Suprapubic skin (tissue), 4 donors: ENCODE measurements around the gene ZMYM4. TPM values are rescaled to one million over a fixed set of nuclear protein-coding genes. Genes with fewer than 3 reads are reported as not detected.
"Not testable (repeated sequence)": the region's sequence is repeated elsewhere in the genome, so short reads cannot be mapped to it uniquely, and the experiment has no call there.

Experiments used
- DNase-seq, 2 donors: peaks; one replicate each; pipeline ENCODE4 v3.0.0-alpha.2; 2019; ENCODE audit warnings: low spot score in 2 of 2
- H3K27ac ChIP-seq: fragments of 200-600 bp; sonication (generic); one replicate; pipeline ENCODE4 v1.5.1; 2019
- H3K27me3 ChIP-seq: fragments of 200-600 bp; sonication (generic); one replicate; pipeline ENCODE4 v1.5.1; 2019
- H3K36me3 ChIP-seq: fragments of 200-600 bp; sonication (generic); one replicate; pipeline ENCODE4 v1.5.1; 2019
- H3K4me1 ChIP-seq: fragments of 200-600 bp; sonication (generic); one replicate; pipeline ENCODE4 v1.5.1; 2019
- H3K4me3 ChIP-seq: fragments of 200-600 bp; sonication (generic); one replicate; pipeline ENCODE4 v1.5.1; 2019; ENCODE audit warnings: mild to moderate bottlenecking
- H3K9me3 ChIP-seq: fragments of 200-600 bp; sonication (generic); one replicate; pipeline ENCODE4 v1.5.1; 2019
- CTCF ChIP-seq, 2 donors: fragments of 200-600 bp in 1 of 2; fragments of 450-650 bp in 1 of 2; sonication (generic) in 1 of 2; IDR thresholded peaks; one replicate each; pipeline ENCODE4 v1.5.1; 2016 to 2019; ENCODE audit warnings: antibody characterized with exemption in 2 of 2, mild to moderate bottlenecking in 1 of 2, moderate library complexity in 1 of 2
- EP300 ChIP-seq: sonication (generic); formaldehyde crosslinking; IDR thresholded peaks from one replicate; pipeline ENCODE4 v1.6.1; 2017; ENCODE audit warnings: antibody characterized with exemption
- POLR2A ChIP-seq, 2 donors: fragments of 450-650 bp; IDR thresholded peaks; one replicate each; pipeline ENCODE4 v1.6.1; 2017; ENCODE audit warnings: antibody characterized with exemption in 2 of 2, mild to moderate bottlenecking in 2 of 2, moderate library complexity in 2 of 2
- POLR2AphosphoS5 ChIP-seq, 3 donors: sonication (generic); formaldehyde crosslinking; IDR thresholded peaks; one replicate each; pipeline ENCODE4 v1.6.1; 2017; ENCODE audit warnings: antibody characterized with exemption in 3 of 3
- WGBS: methylation state at CpG from one replicate; pipeline ENCODE4 v1.1.5; 2018; 5-methylcytosine and 5-hydroxymethylcytosine counted together
- total RNA-seq, 4 donors: library from RNA; depleted of rRNA; stranded (reverse); fragments of >200 nt; gene quantifications; one replicate each; pipeline ENCODE4 v1.1.0, GENCODE V29; 2016

ZMYM4 gene
- total RNA-seq, 4 donors from 2014 or later: 16.9 to 43.0 (median 19.6) TPM

DNA sequence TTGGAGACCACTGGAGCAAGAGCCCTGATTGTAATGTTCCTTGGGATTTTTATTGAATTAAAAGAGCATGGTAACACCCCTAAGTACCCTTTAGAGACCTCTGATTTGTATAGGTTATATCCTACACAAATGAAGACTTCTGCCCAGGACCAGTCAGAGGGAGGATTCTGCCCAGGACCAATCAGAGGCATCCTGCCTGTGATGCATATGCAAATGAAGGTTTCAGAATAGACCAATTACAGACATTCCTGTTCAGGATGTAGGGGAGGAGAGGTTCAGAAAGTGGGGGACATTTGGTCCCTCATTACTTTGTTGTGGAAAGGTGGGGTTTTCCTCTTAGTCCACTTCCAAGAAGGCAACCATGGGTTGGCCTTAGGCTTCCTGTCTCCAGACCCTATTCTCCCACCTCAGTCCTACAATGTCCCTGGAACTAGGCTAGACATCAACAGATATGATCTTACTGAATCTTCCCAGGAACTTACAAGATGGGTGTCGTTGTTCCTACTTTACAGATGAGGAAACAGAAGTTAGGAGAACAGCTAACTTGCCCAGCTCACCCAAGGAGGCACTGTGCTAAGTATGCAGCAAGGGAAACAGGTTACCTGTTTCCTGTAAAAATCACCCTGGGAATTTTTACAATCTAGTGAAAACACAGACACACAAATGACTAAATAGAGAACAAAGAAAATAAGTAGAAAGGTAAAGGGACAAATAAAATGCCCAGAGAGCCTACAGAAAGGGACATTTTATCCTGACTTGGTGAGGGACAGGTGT, 38.7 kb upstream of the ZMYM4 start:
- no peaks in the 10 kb centered on the region for H3K4me1 ChIP-seq
- TF ChIP-seq POLR2AphosphoS5 (IDR thresholded peaks at IDR 0.05): no peak
- no peak for TF ChIP-seq EP300
- no peak for TF ChIP-seq CTCF (IDR thresholded peaks at IDR 0.05)
- no peak for TF ChIP-seq POLR2A (IDR thresholded peaks at IDR 0.05)
- DNase-seq: no peak
- no peak overlapping the region for H3K4me3 ChIP-seq
- 69% methylated on average over 1 of the region's 1 CpG for WGBS
- no peaks in the 10 kb centered on the region for H3K36me3 ChIP-seq
- no peak overlapping the region for H3K27ac ChIP-seq
- H3K9me3 ChIP-seq: no peaks in the 10 kb centered on the region
- H3K27me3 ChIP-seq: no peaks in the 10 kb centered on the region

- H3K4me3 ChIP-seq: no peak overlapping the region
- 56% methylated on average over 1 of the region's 1 CpG for WGBS
- H3K27ac ChIP-seq: no peak overlapping the region
- H3K9me3 ChIP-seq: no peaks in the 10 kb centered on the region
- DNase-seq: no peak
- no peak for TF ChIP-seq POLR2A (IDR thresholded peaks at IDR 0.05)
- no peak for TF ChIP-seq POLR2AphosphoS5 (IDR thresholded peaks at IDR 0.05)
- TF ChIP-seq CTCF (IDR thresholded peaks at IDR 0.05): no peak
- TF ChIP-seq EP300: no peak
- H3K4me1 ChIP-seq: no peaks in the 10 kb centered on the region
- H3K27me3 ChIP-seq: no peaks in the 10 kb centered on the region
- H3K36me3 ChIP-seq: no peaks in the 10 kb centered on the region
Observed at GRCh38 chr1:35231287-35231686, 37.2 kb upstream of the ZMYM4 start.

DNA sequence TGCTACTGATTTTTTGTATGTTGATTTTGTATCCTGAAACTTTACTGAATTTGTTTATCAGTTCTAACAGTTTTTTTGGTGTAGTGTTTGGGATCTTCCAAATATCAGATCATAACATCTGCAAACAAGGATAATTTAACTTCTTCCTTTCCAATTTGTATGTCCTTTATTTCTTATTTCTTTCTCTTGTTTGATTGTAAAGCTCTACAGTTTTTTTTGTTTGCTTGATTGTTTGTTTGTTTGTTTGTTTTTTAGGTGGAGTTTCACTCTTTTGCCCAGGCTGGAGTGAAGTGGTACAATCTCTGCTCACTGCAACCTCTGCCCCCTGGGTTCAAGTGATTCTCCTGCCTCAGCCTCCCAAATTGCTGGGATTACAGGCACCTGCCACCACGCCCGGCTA, 31.7 kb upstream of the ZMYM4 start:
- H3K4me3 ChIP-seq, H3K36me3 ChIP-seq, H3K9me3 ChIP-seq, DNase-seq, H3K4me1 ChIP-seq, H3K27me3 ChIP-seq, H3K27ac ChIP-seq: not testable (repeated sequence)
- 95% methylated on average over 2 of the region's 2 CpGs for WGBS

DNA sequence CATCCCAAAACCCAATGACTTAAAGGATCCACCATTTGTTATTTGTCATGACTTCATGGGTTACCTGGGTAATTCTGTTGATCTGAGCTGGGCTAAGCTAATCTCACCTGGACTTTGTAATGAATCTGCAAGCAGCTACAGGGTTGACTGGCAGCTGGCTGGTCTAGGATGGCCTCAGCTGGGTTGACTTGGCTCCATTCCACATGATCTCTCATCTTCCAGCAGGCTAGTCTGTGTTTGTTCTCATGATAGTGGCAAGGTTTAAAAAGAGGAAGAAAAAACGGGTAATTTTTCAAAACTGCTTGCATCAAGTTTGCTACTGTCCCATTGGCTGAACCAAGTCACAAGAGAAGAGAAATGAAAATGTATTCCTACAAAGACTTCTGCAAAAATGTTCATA, 24.8 kb upstream of the ZMYM4 start:
- no peak for TF ChIP-seq POLR2AphosphoS5 (IDR thresholded peaks at IDR 0.05)
- TF ChIP-seq POLR2A (IDR thresholded peaks at IDR 0.05): no peak
- no peak for TF ChIP-seq CTCF (IDR thresholded peaks at IDR 0.05)
- no peak for TF ChIP-seq EP300
- no peak for DNase-seq
- 41% methylated on average over 1 of the region's 1 CpG for WGBS
- Histone ChIP-seq H3K27me3 (no peaks in the 10 kb centered on the region), H3K4me3 (no peak overlapping the region), H3K36me3 (no peaks in the 10 kb centered on the region), H3K4me1 (no peaks in the 10 kb centered on the region), H3K27ac (no peak overlapping the region), H3K9me3 (no peaks in the 10 kb centered on the region)

- Histone ChIP-seq H3K4me3 (no peak overlapping the region), H3K36me3 (no peaks in the 10 kb centered on the region), H3K9me3 (no peaks in the 10 kb centered on the region), H3K27me3 (peaks cover 3% of the 10 kb centered on the region), H3K4me1 (no peaks in the 10 kb centered on the region), H3K27ac (no peak overlapping the region)
- no peak for DNase-seq
- TF ChIP-seq CTCF (IDR thresholded peaks at IDR 0.05) (no peak), EP300 (no peak), POLR2A (IDR thresholded peaks at IDR 0.05) (no peak), POLR2AphosphoS5 (IDR thresholded peaks at IDR 0.05) (no peak)
- whole genome bisulfite sequencing: 79% methylated on average over 5 of the region's 5 CpGs
Observed at GRCh38 chr1:35247256-35247655, 21.3 kb upstream of the ZMYM4 start.

DNA sequence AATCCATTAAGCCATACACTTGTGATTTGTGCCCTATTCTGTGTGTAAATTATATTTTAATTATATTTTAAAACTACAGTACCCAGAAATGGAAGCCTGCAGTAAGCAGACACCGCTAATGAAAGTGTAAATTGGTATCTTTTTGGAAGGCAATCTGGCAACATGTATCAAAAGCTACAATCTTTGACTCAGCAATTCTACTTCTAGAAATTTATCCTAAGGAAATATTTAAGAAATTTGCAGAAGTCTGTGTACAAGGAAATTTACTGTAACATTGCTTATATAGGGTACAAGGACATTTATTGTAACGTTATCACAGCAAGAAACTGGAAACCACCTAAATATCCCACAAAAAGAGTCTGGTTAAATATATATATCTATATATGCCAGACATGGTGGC, 14.6 kb upstream of the ZMYM4 start:
- Histone ChIP-seq H3K9me3 (no peaks in the 10 kb centered on the region), H3K27me3 (peaks cover 3% of the 10 kb centered on the region), H3K4me1 (no peaks in the 10 kb centered on the region), H3K4me3 (no peak overlapping the region), H3K36me3 (no peaks in the 10 kb centered on the region), H3K27ac (no peak overlapping the region)
- no peak for TF ChIP-seq POLR2A (IDR thresholded peaks at IDR 0.05)
- 82% methylated on average over 2 of the region's 2 CpGs for WGBS
- DNase-seq: no peak
